RCC 7860 (cell line): ENCODE data around the gene CACNA1D.
"Not testable (repeated sequence)": the region's sequence is repeated elsewhere in the genome, so short reads cannot be mapped to it uniquely, and the experiment has no call there.

Experiments used
- DNase-seq: peaks from one replicate; pipeline ENCODE4 v3.0.0-alpha.2; 2015; ENCODE audit warnings: low spot score
- FAIRE-seq: peaks from 2 replicates; lab custom pipeline; 2012; peaks lifted over from hg19 to GRCh38; lab: Jason Lieb, UNC

CACNA1D gene

GRCh38 chr3:53570081-53570480, 75.7 kb downstream of the CACNA1D start:
- DNase-seq (no peak), FAIRE-seq (no peak)

GRCh38 chr3:53570709-53571108, 76.3 kb downstream of the CACNA1D start:
- FAIRE-seq, result no peak

DNA sequence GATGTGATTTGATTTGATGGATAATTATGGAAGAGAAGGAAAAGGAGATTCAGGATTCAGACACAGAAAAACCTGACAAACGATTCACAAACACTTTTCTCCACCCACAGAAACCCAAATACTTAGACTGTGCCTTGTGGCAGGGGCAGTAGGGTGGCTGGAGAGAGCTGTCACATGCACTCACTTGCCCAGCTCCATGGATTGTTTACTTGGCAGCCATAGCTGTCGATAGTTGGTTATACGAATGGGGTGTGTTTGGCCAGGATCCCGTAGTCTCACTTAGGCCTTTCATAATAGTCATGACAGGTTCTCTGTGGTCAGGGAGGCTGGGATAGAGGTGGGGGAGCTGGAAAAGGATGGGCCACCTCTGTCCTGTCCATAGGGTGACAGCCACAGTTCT, 76.9 kb downstream of the CACNA1D start:
- FAIRE-seq (no peak), DNase-seq (no peak)

More at GRCh38 chr3:53570709-53571108, 76.3 kb downstream of the CACNA1D start:
- no peak for DNase-seq

- DNase-seq, FAIRE-seq: not testable (repeated sequence)
Measured at GRCh38 chr3:53572184-53572583, 77.8 kb downstream of the CACNA1D start.

- FAIRE-seq (no peak), DNase-seq (no peak)
Measured at GRCh38 chr3:53577506-53577905, 83.1 kb downstream of the CACNA1D start.

GRCh38 chr3:53579636-53580035, 85.2 kb downstream of the CACNA1D start:
- DNase-seq (no peak), FAIRE-seq (no peak)

DNA sequence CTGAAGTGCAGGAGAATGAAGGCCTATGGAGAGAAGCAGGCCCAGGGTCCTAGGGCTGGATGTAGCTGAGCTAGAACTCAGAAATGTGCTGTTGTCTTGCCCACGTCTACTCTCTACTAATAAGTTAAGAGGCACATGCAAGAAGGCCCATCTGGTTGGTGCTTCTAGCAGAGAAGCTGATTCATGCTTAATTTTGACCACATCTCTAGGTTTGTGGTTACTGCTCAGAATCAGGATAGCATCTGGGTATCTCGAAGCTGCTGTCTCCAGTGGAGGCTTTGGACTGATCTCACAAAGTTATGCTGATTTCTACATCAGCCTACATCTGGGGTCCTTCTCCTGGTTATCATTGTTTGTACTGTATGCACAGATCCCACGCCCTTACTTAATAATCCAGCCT, 87.3 kb downstream of the CACNA1D start:
- DNase-seq (no peak), FAIRE-seq (no peak)

DNA sequence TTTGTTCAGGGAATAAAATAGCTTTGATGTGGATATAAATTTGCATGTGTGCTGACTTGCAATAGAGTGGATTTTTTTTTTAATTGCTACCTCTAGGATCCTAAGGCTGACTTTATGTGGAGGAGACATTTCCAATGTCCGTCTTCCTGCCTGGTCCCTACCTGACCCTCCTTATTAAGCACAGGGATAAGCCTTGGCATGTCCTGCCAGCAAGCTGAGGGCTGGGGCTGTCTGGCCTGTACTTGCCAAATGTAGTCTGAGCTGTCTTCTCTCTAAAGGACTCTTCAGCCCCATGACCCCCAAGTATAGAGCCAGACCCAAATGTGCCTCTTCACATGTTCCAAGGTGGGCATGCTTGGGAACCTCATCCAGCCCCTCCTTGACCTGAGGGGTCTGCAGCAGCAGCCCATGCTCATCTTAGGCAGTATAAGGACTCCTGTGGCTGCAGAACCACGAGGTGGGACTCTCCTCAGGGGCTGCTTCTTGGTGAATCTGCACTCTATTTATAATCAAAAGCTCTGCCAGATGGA, 88.8 kb downstream of the CACNA1D start:
- no peak for FAIRE-seq
- DNase-seq, result no peak

DNA sequence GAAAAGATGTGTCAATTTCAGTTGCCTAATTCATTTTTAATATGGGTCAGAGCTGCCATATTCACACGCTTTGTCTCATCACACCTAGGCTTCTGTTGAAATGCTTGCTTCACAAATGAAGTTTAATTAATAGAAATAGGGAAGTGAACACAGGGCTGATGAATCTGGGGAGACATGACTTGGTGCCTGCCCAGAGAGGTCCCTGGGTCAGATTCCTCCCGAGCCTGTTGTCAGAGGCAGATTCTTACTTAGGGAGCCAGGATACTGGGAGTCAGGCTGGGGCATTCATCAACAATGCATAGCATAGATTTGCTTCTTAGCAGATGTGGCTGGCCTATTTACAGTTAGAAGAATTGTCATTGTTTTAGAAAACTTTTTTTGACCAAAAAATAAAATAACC, 90.6 kb downstream of the CACNA1D start:
- FAIRE-seq (no peak), DNase-seq (no peak)

GRCh38 chr3:53585627-53586026, 91.2 kb downstream of the CACNA1D start:
- DNase-seq, result no peak
- FAIRE-seq, result no peak

DNA sequence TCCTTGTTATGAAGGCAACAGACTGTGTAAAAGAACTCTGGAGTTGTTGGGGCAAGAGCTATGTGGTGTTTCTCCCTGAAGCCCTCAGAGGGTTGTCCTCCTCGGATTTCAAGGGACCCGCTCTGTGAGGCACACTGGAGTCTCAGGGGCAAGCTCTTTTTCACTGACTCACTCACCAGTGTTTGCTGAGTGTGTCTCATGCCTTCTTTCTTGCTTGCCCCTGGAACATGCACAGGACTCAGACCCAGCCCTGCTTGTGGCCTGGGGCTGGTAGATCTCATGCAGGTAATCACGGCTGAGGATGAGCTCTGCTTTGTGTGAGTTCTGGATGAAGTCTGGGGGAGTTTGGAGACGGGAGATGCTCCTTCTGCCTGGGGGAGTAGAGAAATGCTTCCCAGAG, 93.7 kb downstream of the CACNA1D start:
- DNase-seq (no peak), FAIRE-seq (no peak)

DNA sequence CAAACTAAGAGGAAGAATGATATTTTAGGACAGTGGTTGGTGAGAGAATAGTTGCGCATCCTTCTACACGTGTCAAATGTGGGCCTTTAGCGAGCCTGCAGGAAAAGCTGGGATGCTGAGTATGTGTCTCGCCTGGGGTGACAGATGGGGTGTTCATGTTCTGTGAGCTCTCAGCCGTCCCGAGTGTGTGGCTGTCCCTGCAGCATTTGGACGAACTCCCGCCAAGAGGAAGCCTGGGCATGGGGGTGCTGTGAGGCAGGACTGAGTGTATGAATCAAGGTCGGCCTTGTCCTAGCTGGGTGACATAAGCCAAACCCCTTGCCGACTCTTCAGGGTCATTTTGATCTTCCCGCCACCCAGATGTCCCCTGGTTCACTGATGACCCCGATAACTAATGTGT, 94.8 kb downstream of the CACNA1D start:
- FAIRE-seq, result no peak

GRCh38 chr3:53589806-53590205, 95.4 kb downstream of the CACNA1D start:
- FAIRE-seq (no peak), DNase-seq (no peak)

More for the DNA sequence above, 94.8 kb downstream of the CACNA1D start:
- DNase-seq, result no peak

- FAIRE-seq (no peak), DNase-seq (no peak)
Measured at GRCh38 chr3:53590606-53591005, 96.2 kb downstream of the CACNA1D start.

DNA sequence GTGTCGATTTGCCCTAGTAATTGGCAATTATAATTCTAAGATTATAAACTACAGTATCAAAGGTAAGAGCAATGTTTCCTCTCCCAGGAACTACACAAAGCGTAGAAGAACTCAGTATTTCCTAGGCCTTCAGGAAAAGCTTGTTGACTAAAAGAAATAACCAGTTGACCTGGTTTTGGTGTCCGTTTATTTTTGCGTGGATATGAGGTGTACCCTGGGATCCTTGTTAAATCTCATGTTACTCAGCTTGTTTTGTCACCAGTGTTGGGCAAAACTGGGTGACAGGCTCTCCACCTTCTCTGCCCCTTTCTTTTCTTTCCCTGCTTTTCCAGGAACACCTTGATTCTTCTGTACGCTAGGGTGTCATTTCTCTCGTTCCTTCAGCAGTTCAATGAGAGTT, 97.2 kb downstream of the CACNA1D start:
- FAIRE-seq (no peak), DNase-seq (no peak)

DNA sequence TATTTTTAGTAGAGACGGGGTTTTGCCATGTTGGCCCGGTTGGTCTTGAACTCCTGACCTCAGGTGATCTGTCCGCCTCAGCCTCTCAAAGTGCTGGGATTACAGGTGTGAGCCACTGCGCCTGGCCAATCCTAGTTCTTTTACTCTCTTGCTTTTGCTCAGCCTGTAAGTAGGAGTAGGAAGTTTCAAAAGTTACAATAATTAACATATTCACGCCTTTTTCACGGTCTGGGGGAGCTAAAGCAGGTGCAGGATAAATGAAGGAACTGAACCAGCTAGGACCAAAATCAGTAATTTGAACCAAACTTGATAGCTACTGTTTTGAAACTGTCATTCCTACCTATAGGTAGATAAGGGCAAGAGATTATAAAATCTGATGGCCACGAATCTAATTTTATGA, 98.5 kb downstream of the CACNA1D start:
- DNase-seq (no peak), FAIRE-seq (no peak)

DNA sequence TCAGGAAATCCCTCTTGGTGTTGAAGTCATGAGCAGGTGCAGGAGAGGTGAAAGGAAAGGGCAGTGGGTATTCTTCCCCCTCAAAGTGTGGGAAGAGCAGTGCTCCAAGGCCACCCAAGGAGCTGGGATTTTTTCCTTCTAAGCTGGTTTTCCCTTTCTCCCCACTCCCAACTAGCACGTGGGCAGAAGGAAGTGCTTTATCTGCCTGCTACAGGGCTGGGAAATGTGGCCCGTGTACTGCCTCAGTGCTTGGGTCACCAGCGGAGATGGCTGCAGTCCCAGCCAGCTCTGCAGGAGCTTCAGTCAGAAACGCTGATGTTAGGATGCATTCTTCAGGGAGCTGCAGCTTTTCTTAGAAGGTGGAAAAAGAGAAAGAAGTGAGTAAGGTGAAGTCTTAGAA, 99.2 kb downstream of the CACNA1D start:
- DNase-seq (no peak), FAIRE-seq (no peak)

- no peak for FAIRE-seq
- no peak for DNase-seq
Measured at GRCh38 chr3:53594276-53594675, 99.9 kb downstream of the CACNA1D start.

DNA sequence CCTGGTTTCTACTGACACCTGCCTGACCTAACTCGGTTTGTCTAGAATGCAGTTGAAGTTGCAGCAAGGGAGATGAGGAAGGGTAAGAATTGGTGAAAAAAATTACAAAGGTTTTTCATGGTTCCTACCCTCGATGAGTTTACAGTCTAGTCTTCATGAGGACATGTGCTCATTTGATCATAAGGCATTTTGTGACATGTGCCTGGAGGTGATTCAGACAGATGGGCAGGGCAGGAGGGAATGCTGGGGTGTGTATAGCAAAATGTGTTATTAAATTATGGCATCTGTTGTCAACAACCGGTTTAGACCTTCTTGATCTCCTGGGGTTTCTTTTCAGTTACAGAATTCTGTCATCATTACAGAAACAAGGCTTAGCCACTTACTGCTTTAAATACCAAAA, 101.2 kb downstream of the CACNA1D start:
- no peak for FAIRE-seq
- no peak for DNase-seq

DNA sequence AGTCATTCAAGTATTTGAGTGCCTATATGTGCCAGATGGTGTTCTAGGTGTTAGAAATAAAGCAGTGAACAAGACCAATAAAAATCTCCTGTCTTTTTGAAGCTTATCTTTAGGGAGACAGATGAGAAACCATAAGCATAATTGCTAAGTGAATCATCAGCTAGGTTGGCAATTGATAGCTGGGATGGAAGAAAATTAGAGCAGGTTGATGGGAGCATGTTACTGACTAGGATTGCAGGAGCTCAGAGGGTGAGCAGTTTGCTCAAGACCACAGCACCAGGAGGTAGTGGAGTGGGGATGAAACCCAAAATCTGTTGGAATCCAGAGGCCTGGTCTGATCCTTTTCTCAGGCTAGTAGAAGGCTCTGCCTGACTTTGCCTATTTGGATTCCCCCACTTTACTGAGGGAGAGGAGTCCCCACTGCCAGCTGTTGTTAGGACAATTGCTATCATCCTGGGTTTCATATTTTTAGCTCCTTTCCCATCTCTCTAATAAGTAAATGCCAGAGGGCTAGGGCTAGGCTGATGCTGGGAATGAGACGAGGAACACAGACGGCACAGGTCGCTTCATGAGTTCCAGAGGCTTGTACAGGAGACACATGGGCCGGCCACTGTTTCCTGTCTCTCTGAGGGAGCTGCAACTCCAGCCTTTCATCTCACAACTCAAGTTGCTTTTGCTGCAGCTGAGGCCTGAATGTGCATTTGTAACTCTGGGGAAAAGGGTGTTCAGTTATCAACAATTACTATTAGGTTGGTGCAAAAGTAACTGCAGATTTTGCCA, 102.9 kb downstream of the CACNA1D start:
- no peak for FAIRE-seq
- no peak for DNase-seq

DNA sequence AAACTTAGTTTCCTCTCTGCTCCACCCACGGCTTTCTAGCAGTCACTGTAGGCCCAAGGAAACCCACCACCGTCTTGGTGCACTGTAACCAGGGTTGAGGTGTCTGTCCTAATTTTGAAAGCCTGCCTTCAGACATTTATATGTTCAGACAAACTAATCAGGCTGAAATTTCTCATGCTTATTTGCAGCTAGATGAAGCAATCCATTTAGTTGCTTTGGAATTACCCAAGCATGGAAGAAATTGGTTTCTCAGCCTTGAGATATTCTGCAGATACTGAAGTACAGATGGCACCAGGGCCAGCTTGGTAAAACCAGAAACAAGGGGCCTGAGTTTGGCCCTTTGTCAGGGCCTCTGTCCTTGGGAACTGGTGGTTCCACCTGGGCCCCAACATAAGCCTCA, 105.4 kb downstream of the CACNA1D start:
- DNase-seq (no peak), FAIRE-seq (no peak)

DNA sequence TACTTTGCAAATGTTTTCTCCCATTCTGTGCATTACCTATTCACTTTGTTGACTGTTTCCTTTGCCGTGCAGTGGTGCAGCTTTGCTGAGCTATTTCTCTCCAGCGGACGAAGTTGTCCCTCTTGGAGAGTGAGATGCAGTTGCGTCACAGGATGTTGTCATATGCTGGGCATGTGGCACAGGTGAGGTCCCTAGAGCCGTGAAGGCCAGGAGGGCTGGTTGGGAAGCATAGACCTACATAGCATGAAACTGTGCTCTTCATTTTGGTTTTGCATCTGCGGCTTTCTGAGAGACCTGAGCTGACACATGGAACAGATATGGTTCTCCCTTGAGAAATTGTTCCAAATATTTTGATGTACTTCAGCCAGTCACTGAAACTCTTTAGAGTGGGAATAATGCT, 108.5 kb downstream of the CACNA1D start:
- FAIRE-seq (no peak), DNase-seq (no peak)

DNA sequence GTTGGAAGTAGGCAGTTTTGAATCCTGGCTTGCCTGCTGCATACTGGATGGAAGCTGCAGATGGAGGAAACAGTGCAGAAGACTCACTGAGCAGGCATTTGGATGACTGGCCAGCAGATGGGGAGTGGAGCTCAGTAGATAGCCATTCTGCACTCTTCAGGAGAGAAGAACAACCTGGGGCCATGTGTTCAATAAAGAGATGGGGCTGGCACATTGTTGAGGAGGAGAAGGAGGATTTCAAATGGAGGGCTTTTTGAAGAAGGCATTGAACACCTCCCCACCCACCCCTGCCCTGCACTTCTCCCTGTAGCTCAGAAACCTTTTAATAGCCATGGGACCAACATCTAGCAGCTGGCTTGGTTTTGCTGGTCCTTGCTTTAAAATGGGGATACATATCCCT, 109.8 kb downstream of the CACNA1D start:
- no peak for FAIRE-seq
- DNase-seq, result no peak
